HG03108 (cell line): ENCODE measurements around the gene MPHOSPH9.

Experiments
- ATAC-seq: cut with Tn5 transposase; IDR thresholded peaks from one replicate; pipeline ENCODE4 v1.9.1; 2021; ENCODE audit warnings: moderate library complexity; ENCODE audit not compliant: unreplicated experiment

MPHOSPH9 gene

DNA sequence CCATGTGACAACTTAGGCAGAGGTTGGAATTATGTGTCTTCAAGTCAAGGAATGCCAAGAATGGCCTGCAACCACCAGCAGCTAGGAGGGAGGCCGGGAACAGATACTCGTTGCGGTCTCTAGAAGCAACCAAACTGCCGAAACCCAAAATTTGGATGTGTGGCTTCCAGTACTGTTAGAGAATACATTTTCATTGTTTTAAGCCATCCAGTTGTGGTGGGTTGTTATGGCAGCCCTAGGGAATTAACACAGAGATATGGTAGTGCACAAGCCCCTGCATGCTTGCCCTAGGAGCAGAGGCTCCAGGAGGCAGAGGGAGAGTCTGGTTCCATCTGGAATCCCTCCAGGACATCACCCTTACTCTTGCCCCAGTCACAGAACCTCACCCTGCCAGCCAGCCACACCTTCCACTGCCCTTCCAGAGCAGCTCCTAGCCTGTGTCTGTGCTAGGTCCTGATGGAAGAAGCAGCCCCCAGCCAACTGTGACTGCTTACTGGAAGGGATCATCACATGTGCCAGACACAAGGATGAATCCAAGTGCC lies 101.6 kb downstream of the MPHOSPH9 start:
- no peak for ATAC-seq

DNA sequence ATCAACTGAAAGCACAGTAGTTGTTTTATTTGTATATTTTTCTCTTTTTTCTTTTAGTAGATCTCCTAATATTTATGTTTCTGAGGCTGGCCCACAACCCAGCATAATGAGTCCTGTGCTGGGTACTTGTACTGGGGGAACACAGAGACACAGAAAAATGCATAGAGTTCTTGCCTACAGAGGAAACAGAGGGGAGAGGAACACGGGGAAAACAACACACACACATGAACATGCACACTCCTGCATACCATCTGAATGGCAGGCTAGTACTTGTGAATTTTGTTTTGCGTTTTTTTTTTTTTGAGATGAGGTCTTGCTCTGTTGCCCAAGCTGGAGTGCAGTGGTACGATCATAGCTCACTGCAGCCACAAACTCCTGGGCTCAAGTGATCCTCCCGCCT lies 103.3 kb downstream of the MPHOSPH9 start:
- ATAC-seq, result no peak

DNA sequence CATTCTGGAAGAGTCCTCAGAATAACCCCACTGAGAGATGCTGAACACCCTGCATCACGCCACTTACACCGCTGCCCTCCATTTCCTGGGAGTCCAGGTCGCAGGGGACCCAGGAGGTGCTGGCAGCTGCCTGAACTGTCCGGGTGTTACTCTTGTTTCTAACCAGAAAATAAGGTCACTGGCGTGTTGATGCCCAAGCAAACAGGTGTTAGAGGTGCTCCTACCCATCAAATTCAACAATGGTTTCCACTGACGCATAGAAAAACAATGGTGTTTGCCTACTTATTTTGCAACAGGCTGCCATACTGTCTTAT lies 105.8 kb downstream of the MPHOSPH9 start:
- no peak for ATAC-seq

DNA sequence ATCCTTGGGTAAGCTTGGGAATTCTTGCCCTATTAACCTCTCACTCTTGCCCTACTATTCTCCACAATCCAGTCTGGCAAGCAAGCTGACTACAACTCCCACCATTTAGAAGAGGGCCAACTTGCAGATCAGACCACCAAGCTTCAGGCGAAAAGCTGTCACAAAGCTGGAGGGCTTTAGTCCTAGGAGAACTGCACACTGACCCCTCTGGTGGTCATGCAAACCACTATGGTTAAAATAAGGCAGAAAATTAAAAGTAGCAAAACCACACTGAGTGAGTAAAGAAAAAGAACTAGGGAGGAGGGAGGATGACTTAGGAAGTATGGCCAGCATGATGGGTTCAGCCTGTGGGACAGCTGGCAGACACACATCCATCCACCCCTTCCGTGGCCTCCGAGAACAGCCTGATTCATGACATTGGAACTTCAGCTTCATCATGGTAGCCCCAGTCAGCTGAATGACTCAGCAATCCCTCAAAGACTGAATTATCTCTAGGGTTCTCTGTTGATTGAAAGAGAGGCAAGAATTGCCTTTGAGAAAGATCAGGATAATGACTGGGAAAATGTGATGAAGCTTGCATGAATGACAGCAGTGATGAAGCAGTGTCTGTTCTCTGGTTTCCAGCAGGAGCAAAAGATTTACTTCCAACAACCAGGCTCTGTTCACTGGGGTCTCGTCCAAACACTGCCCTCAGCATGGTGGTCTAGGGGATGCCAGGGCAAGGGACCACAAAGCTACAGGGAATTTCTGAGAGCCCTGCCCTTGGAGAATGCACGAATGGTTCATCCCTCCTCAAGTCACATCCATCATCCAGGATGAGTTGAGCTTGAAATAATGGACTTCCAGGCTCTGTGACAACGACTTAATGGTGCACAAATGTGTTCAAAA lies 106.4 kb downstream of the MPHOSPH9 start:
- no peak for ATAC-seq

DNA sequence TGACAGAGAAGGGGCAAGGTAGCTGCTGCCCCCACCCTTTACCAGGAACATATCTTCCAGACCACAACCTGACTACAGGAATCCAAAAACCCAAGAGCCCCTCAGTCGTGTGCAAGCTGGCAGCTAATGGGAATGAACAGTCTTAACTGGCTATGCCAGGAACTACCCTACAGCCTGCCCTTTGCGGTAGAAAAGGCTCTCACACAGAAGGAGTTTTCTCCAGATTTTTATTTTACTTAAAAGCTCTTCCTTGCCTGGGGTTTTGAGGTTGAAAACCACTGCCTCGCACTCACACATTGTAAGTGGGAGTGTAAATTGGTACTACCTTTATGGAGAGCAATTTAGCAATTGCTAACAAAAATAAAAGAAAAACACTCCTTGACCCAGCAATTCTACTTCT lies 110.3 kb downstream of the MPHOSPH9 start:
- ATAC-seq, result no peak

DNA sequence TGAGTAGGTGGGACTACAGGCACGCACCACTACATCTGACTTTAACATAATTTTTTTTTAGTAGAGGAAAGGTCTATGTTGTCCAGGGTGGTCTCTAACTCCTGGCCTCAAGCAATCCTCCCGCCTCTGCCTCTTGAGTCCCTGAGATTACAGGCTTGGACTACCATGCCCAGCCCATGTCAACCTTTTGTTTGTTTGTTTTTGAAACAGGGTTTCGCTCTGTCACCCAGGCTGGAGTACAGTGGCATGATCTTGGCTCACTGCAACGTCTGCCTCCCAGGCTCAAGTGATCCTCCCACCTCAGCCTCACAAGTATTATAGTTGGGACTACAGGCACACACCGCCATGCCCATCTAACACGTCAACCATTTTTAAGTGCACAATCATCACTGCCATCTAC lies 111.3 kb downstream of the MPHOSPH9 start:
- no peak for ATAC-seq

DNA sequence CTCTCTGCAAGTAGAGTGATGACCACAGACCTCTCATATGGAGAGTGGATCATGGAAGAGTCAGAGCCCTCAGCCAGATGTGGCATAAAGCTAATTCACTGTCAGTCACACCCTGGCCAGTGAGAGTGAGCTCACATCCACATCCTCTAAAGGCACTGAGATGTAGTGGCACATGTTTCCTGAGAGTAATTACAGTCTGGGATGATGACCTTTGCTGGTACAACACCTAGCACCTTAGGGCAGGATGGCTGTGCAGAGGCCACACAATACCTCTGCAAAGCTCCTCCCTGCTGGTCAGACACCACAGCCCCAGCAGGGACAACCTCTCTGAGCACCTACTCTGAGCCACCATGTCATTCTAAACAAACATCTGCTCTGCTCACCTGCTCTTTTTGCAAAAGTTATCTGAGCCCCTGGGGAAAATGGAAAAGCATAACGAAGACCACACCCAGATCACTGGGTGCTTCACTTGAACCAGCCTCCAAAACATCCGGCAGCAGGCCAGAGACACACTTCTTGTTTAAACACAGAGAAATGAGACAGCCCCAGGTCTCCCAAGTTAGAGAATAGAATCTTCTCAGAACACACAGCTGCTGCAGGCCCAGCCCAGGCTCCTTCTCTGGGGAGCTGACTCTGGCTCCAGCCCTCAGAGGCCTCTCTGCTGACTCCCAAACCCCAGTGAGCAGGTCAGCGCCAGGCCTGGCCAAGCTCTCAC lies 112.3 kb downstream of the MPHOSPH9 start:
- ATAC-seq, result no peak

DNA sequence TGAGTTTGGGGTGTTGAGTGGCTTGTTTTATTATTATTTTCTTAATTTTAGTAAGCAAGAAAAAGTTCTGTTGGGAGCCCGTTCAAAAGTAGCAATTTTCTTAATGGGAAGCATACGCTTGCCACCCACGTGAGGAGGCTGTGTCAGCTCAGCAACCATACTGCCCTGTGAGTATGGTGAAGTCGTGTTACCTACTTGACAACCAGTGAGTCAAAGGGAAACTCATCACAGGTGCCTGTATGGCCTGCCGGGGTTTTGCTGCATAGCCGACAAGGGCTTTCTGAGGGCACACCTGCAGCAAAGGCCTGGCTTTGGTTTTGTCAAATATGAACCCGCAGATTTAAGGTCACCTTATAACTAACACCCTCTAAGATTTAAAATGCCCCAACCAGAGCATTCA lies 113.1 kb downstream of the MPHOSPH9 start:
- ATAC-seq, result peak; percentile 84

DNA sequence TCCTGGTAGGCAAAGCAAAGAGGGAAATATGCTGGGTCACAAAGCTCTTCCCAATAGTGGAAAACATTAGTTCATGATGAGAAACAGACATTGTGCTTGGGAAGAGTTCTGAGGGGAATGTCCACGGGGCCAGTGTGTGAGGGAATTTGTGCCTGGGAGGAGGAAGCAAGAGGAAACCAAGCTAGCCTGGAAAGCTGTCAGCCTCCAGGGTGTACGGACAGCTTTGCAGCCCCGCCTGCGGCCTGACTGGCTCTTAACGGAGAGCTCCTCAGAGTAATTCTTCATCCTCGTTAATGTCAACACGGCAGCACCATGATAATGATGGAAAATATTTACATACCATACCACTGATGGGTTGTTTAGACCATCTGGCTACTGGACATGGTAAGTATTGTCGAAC lies 114.4 kb downstream of the MPHOSPH9 start:
- no peak for ATAC-seq

DNA sequence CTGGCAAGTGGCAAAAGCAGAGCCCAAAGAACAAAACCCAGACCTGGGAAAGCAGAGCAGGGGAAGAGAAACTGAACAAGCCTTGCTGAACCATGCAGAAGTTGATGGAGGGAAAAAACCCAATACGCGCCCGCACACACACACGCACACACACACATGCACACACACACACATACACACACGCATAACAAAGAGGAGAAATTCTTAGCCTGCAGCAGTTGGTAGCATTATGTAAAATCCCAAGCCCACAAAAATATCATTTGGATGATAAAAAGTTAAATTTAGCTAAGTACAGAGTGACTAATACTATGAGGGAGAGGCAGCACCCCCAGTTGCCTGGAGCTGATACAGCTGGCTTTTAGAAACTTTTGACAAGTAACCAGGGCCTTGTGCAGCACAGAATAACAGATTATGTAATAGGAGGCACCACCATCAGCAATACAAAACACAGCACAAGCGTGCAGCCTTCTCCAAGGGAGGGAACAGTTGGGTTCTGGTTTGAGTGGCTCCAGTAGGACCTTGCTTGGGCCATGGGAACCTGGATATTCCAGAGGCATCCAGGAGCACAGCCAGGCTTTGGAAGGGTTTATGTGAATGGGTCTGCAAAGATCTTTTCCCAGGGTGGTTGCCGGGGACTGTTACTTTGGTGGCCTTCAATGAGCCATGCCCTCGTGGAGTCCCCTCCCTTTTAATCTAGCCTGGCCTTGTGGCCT lies 117.4 kb downstream of the MPHOSPH9 start:
- no peak for ATAC-seq

DNA sequence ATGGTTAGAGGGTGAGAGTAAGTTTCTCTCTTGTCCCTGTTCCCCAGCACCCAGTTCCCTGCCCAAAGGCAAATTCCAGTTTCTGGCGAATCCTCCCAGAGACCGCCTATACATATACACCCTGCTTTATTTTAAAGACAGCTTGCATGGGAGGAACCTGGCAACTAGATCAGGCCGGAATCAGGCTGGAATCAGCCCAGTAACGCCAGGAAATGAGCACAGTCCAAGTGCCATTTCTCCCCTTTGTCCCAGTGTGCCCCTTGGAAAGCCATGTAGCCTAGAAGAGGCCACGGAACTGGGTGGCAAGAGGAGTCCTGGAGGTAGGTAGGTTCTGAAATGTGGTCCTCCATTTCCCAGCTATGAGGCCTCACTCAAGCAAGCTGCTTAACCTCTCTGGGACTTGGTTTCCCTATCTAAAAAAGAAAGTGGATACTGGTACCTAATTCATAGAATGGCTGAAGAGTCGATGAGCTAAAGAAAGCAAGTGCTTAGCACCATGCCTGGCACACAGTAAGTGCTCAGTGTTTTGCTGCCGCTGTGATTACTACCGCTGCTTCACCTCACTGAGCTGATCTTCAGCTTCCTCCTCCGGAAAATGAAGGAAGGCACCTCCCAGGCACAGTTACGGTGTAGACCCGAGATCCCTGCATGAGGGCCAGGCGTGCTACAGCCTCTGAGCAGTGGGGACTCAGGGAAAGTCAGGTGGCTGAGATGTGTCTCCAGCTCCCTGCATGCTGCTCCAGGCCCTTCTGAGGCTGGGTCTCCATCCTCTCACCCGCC lies 118.4 kb downstream of the MPHOSPH9 start:
- no peak for ATAC-seq

DNA sequence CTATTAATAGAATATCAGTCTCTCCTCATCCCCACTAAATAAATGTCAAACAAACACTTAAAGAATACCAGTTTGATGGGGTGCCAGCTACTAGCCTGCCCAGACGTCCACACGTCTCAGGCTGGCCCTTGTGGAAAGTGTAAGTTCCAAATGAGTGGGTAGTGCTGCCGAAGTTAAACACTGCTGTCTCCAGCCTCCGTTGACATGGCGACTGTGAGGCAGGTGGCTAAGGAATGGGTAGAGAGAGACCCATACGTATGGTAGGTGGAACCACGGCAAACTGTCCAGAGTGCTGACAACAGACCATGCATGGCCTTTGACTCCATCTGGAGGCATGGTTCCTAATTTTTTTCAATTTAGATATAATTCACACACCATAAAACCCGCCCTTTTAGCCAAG lies 119.9 kb downstream of the MPHOSPH9 start:
- no peak for ATAC-seq

DNA sequence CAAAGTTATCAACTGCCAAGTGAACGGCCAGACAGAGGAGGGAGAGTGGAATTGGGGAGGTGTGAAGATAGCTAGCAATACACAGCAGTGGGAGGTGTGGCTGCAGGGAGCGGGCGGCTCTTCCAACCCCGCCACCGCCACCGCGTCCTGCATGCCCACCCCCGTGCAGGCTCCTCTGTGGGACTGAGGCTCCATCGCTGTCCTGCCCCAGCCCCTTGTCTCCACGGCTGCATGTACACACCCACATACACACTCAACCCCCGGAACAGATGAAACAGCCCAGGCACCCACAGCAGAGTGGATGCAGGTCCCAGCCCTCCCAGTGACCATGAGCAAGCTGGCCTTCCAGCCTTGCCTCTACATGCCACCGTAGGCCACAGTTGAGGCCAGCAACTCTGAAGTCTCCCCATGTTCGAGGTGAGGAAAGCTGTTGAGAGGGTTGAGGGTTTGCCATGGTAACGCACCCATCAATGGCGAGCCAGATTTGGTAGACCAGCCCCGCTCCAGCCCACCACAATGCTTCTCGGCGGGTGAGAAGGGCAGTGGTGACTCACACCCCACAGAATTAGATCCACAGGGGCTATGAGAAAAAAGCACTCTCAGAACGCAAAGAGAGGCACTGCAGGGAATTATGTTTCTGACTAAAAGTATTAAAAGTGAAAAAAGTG lies 121.3 kb downstream of the MPHOSPH9 start:
- no peak for ATAC-seq

DNA sequence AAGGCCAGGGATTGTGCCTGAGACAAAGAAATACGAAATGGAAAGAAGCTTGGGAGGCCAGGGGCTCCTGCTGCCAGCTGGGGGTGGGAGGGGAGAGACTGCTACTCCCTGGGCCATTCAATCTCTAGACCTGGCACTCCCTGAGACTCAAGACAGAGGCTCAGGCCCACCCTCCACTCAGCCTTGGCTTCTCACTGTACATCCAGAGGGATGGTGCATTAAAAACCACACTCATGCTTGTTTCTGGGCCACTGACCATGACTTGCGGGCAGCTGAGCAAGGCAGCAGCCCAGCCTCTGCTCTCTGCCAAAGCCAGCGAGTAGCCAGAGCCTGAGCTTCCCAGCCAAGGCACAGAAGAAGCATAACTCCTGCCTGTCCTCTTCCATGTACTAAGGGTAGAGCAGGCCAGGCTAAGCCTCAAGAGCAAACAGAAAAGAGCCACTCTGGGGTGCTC lies 123.6 kb downstream of the MPHOSPH9 start:
- no peak for ATAC-seq

DNA sequence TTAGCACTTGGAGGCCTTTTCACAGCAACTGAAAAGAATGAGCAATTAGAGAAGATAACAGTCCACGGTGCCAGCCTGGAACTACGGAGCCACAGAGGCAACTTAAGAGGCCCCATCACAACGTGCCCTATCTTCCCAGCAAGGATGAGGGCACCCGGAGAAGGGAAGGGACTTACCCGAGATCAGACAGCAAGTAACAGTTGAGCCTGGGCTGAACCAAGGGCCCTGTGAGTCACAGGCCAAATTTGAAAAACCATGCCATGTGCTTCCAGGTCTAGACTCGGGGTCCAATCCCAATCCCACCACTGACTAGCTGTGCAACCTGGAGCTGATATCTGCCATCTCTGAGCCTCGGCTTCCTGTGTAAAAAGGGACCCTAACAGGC lies 124.3 kb downstream of the MPHOSPH9 start:
- ATAC-seq, result no peak

DNA sequence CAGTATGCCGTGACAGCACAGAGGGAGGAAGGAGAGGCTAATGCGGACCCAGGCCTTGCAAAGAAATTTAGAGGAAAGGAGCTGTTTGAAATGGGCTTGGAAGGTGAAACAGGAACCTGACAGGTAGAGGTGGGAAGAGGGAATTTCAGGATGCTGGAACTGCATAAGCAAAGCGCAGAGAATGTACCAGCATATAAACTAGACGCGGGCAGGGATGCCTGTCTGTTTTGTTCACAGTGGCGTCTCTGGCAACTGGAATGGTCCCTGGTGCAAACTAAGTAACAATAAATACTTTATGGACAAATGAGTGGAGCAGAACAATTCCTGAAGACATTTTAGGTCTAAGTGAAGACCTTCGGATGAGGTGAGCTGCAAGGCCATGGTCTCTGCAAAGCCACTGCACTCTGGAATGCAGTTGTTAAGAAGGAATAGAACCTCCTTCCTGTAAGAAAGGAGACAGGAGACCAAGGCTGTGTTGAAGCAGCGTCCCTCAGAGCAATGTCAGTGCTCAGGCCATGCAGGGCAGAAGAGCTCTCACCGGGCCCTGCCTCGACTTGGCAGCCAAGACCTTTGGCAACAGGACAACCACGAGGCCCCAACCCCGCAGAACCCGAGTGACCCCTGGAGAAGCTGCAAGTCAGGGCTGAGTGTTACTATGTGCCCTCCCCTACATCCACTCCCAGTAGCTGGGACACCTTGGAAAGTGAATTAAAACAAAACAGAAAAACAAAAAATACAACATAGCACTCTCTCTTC lies 124.8 kb downstream of the MPHOSPH9 start:
- no peak for ATAC-seq

DNA sequence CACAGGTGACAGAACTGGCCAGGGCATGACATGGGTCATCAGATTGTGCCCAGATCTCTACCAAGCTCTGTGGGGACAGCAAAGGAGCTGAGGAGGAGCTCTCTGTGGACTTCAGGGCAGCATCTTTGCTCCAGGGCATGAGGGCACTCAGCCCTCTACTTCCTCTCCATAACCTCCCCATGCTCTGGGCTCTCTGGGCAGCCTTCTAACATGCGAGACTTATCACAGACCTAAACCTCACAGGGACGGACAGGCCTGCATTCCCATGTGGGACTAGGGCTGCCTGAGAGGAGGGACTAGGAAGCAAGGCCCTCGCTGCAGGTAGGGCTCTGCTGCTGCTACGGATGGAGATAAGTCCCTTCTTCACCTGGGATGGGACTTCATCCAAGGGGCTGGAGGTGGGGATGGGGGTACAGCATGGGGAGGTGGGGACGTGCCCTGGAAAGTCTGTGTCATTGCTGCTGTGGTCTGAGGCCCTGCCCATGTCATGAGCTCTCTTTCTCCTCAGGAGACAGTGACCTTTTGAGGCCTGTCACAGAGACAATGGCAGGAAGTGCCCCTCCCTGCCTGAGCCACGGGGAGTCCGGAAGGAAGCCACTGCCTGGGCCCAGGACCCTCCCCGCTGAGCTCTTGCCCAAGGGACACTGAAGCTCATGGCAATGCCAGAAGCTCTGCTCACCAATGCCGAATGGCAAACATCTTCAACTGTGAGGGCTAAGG lies 126.1 kb downstream of the MPHOSPH9 start:
- peak; percentile 67 for ATAC-seq

DNA sequence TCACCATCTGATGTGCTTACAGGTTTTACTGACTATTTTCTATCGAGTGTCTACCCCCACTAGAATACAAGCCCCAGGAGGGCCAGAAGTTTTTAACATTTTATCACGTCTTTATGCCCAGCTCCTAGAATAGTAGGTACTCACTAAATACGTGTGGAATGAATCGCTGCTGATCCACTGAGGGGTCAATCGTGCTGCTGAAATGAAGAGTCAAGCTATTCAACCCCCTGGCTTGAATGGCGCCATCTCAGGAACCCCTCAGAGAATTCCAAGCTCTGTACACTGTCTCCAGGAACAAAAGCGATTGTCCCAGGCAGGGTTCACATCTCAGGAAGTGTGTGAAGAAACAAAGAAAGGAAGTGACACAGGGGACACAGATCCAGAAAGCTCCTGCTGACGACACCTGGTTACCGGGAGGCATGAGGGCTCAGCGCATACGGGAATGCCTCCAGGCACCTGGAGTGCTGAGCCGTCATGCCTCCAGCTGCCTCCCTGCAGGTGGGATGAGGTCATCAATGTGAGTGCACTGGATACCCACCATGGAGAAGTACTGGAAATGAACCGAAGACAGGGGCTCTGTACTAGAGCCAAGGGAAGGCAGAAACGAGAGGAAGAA lies 127.6 kb downstream of the MPHOSPH9 start:
- no peak for ATAC-seq
